ENCODE results near the gene GATAD2B.
"Not testable (repeated sequence)": the region's sequence is repeated elsewhere in the genome, so short reads cannot be mapped to it uniquely, and the experiment has no call there.

GATAD2B gene

GRCh38 chr1:153929426-153929825 lies 6.7 kb upstream of the GATAD2B start:
- no peak for DNase-seq

- DNase-seq: no peak
Observed at GRCh38 chr1:153928791-153929341, 6.1 kb upstream of the GATAD2B start.

- no peak for DNase-seq
Observed at GRCh38 chr1:153928245-153928644, 5.5 kb upstream of the GATAD2B start.

- no peak for DNase-seq
Observed at GRCh38 chr1:153926405-153926804, 3.6 kb upstream of the GATAD2B start.

- peak; percentile 80 for DNase-seq
Observed at GRCh38 chr1:153922076-153922971, 448 bp downstream of the GATAD2B start.

GRCh38 chr1:153921803-153922075 lies 1.0 kb downstream of the GATAD2B start:
- DNase-seq: peak; percentile 25

GRCh38 chr1:153921080-153921802 lies 1.5 kb downstream of the GATAD2B start:
- DNase-seq: no peak

GRCh38 chr1:153919876-153920852 lies 2.6 kb downstream of the GATAD2B start:
- DNase-seq: no peak

- no peak for DNase-seq
Observed at GRCh38 chr1:153916297-153916696, 6.5 kb downstream of the GATAD2B start.

- DNase-seq: no peak
Observed at GRCh38 chr1:153912349-153912748, 10.4 kb downstream of the GATAD2B start.

GRCh38 chr1:153910560-153910959 lies 12.2 kb downstream of the GATAD2B start:
- not testable (repeated sequence) for DNase-seq

GRCh38 chr1:153908071-153908470 lies 14.7 kb downstream of the GATAD2B start:
- no peak for DNase-seq

GRCh38 chr1:153907134-153907533 lies 15.6 kb downstream of the GATAD2B start:
- no peak for DNase-seq

GRCh38 chr1:153906396-153906795 lies 16.4 kb downstream of the GATAD2B start:
- DNase-seq: no peak

- DNase-seq: peak; percentile 37
Observed at GRCh38 chr1:153905908-153906307, 16.9 kb downstream of the GATAD2B start.

- DNase-seq: no peak
Observed at GRCh38 chr1:153903841-153904455, 18.8 kb downstream of the GATAD2B start.

- no peak for DNase-seq
Observed at GRCh38 chr1:153899509-153899908, 23.3 kb downstream of the GATAD2B start.

- DNase-seq: not testable (repeated sequence)
Observed at GRCh38 chr1:153895866-153896265, 26.9 kb downstream of the GATAD2B start.

- DNase-seq: not testable (repeated sequence)
Observed at GRCh38 chr1:153891042-153891441, 31.7 kb downstream of the GATAD2B start.

GRCh38 chr1:153888533-153888932 lies 34.2 kb downstream of the GATAD2B start:
- DNase-seq: no peak

GRCh38 chr1:153886127-153886526 lies 36.6 kb downstream of the GATAD2B start:
- DNase-seq: no peak

GRCh38 chr1:153883223-153883622 lies 39.5 kb downstream of the GATAD2B start:
- no peak for DNase-seq

Measured in activated CD4-positive, alpha-beta T cell treated with anti-CD3 and anti-CD28 coated beads for 48 hours (primary cell).